Measurements from ENCODE around the gene ATP1A4. TPM values are rescaled to one million over a fixed set of nuclear protein-coding genes. Genes with fewer than 3 reads are reported as not detected.
A peak's percentile ranks its signal among the peaks of the same experiment; 100 is the strongest.

Gene ATP1A4
- total and polyA plus RNA-seq, 4 donors: 0.10 to 2.6 (median 1.3) TPM

GRCh38 chr1:160137216-160137862 is 14.1 kb upstream of the ATP1A4 start:
- 97% methylated on average over 6 of the region's 8 CpGs for WGBS (ENCODE audit: insufficient coverage)
- Histone ChIP-seq H3K36me3 (ENCODE audit: control insufficient read depth, insufficient read depth, low read length) (peaks cover 61% of the 10 kb centered on the region), H3K27ac (ENCODE audit: low read depth, low read length) (no peak overlapping the region), H3K4me1 (ENCODE audit: control insufficient read depth, insufficient read depth, low read length) (no peaks in the 10 kb centered on the region), H3K9me3 (ENCODE audit: control insufficient read depth, insufficient read depth, low read length) (no peaks in the 10 kb centered on the region), H3K4me3 (ENCODE audit: low read depth, low read length) (no peak overlapping the region), H3K27me3 (ENCODE audit: control insufficient read depth, insufficient read depth, low read length) (no peaks in the 10 kb centered on the region)
- peak in 2 of 6 donors; percentile 32 to 69 for DNase-seq (ENCODE audit: low read depth in 4 of 6, low spot score in 6 of 6)

GRCh38 chr1:160139840-160140239 is 11.6 kb upstream of the ATP1A4 start:
- 98% methylated on average over 7 of the region's 8 CpGs for WGBS (ENCODE audit: insufficient coverage)
- Histone ChIP-seq H3K36me3 (ENCODE audit: control insufficient read depth, insufficient read depth, low read length) (peaks cover 45% of the 10 kb centered on the region), H3K27ac (ENCODE audit: low read depth, low read length) (no peak overlapping the region)

GRCh38 chr1:160143695-160144094 is 7.7 kb upstream of the ATP1A4 start:
- Histone ChIP-seq H3K9me3 (ENCODE audit: control insufficient read depth, insufficient read depth, low read length) (no peaks in the 10 kb centered on the region), H3K36me3 (ENCODE audit: control insufficient read depth, insufficient read depth, low read length) (peaks cover 20% of the 10 kb centered on the region), H3K4me1 (ENCODE audit: control insufficient read depth, insufficient read depth, low read length) (no peaks in the 10 kb centered on the region), H3K4me3 (ENCODE audit: low read depth, low read length) (no peak overlapping the region), H3K27me3 (ENCODE audit: control insufficient read depth, insufficient read depth, low read length) (no peaks in the 10 kb centered on the region), H3K27ac (ENCODE audit: low read depth, low read length) (no peak overlapping the region)
- DNase-seq (ENCODE audit: low read depth in 4 of 6, low spot score in 6 of 6): no peak
- WGBS (ENCODE audit: insufficient coverage): no CpG with 5 or more reads among the region's 1 CpG

More at GRCh38 chr1:160139840-160140239, 11.6 kb upstream of the ATP1A4 start:
- no peaks in the 10 kb centered on the region for H3K27me3 ChIP-seq (ENCODE audit: control insufficient read depth, insufficient read depth, low read length)
- H3K4me3 ChIP-seq (ENCODE audit: low read depth, low read length): no peak overlapping the region
- no peaks in the 10 kb centered on the region for H3K4me1 ChIP-seq (ENCODE audit: control insufficient read depth, insufficient read depth, low read length)
- DNase-seq (ENCODE audit: low read depth in 4 of 6, low spot score in 6 of 6): no peak
- H3K9me3 ChIP-seq (ENCODE audit: control insufficient read depth, insufficient read depth, low read length): no peaks in the 10 kb centered on the region

- Histone ChIP-seq H3K4me3 (ENCODE audit: low read depth, low read length) (no peak overlapping the region), H3K4me1 (ENCODE audit: control insufficient read depth, insufficient read depth, low read length) (no peaks in the 10 kb centered on the region), H3K27ac (ENCODE audit: low read depth, low read length) (peak overlapping the region; percentile 22), H3K27me3 (ENCODE audit: control insufficient read depth, insufficient read depth, low read length) (no peaks in the 10 kb centered on the region), H3K36me3 (ENCODE audit: control insufficient read depth, insufficient read depth, low read length) (peaks cover 14% of the 10 kb centered on the region), H3K9me3 (ENCODE audit: control insufficient read depth, insufficient read depth, low read length) (no peaks in the 10 kb centered on the region)
- 35% methylated on average over 4 of the region's 4 CpGs for WGBS (ENCODE audit: insufficient coverage)
- DNase-seq (ENCODE audit: low read depth in 4 of 6, low spot score in 6 of 6): peak in 2 of 6 donors; percentile 24 to 64
Measured at GRCh38 chr1:160144921-160145320, 6.5 kb upstream of the ATP1A4 start.

GRCh38 chr1:160146107-160146506 is 5.3 kb upstream of the ATP1A4 start:
- Histone ChIP-seq H3K27ac (ENCODE audit: low read depth, low read length) (no peak overlapping the region), H3K4me1 (ENCODE audit: control insufficient read depth, insufficient read depth, low read length) (no peaks in the 10 kb centered on the region), H3K27me3 (ENCODE audit: control insufficient read depth, insufficient read depth, low read length) (no peaks in the 10 kb centered on the region), H3K9me3 (ENCODE audit: control insufficient read depth, insufficient read depth, low read length) (no peaks in the 10 kb centered on the region), H3K36me3 (ENCODE audit: control insufficient read depth, insufficient read depth, low read length) (peaks cover 5% of the 10 kb centered on the region), H3K4me3 (ENCODE audit: low read depth, low read length) (no peak overlapping the region)
- 89% methylated on average over 12 of the region's 14 CpGs for WGBS (ENCODE audit: insufficient coverage)
- DNase-seq (ENCODE audit: low read depth in 4 of 6, low spot score in 6 of 6): no peak

GRCh38 chr1:160148121-160148520 is 3.3 kb upstream of the ATP1A4 start:
- Histone ChIP-seq H3K27me3 (ENCODE audit: control insufficient read depth, insufficient read depth, low read length) (no peaks in the 10 kb centered on the region), H3K4me1 (ENCODE audit: control insufficient read depth, insufficient read depth, low read length) (no peaks in the 10 kb centered on the region), H3K4me3 (ENCODE audit: low read depth, low read length) (no peak overlapping the region), H3K36me3 (ENCODE audit: control insufficient read depth, insufficient read depth, low read length) (no peaks in the 10 kb centered on the region), H3K9me3 (ENCODE audit: control insufficient read depth, insufficient read depth, low read length) (no peaks in the 10 kb centered on the region), H3K27ac (ENCODE audit: low read depth, low read length) (no peak overlapping the region)
- no CpG with 5 or more reads among the region's 3 CpGs for WGBS (ENCODE audit: insufficient coverage)
- DNase-seq (ENCODE audit: low read depth in 4 of 6, low spot score in 6 of 6): no peak

- Histone ChIP-seq H3K4me3 (ENCODE audit: low read depth, low read length) (no peak overlapping the region), H3K27me3 (ENCODE audit: control insufficient read depth, insufficient read depth, low read length) (no peaks in the 10 kb centered on the region), H3K4me1 (ENCODE audit: control insufficient read depth, insufficient read depth, low read length) (no peaks in the 10 kb centered on the region), H3K27ac (ENCODE audit: low read depth, low read length) (no peak overlapping the region), H3K9me3 (ENCODE audit: control insufficient read depth, insufficient read depth, low read length) (no peaks in the 10 kb centered on the region), H3K36me3 (ENCODE audit: control insufficient read depth, insufficient read depth, low read length) (no peaks in the 10 kb centered on the region)
- DNase-seq (ENCODE audit: low read depth in 4 of 6, low spot score in 6 of 6): no peak
Measured at GRCh38 chr1:160149233-160149632, 2.2 kb upstream of the ATP1A4 start.

GRCh38 chr1:160149716-160150115 is 1.7 kb upstream of the ATP1A4 start:
- no peak overlapping the region for H3K27ac ChIP-seq (ENCODE audit: low read depth, low read length)
- no peaks in the 10 kb centered on the region for H3K27me3 ChIP-seq (ENCODE audit: control insufficient read depth, insufficient read depth, low read length)
- no peaks in the 10 kb centered on the region for H3K9me3 ChIP-seq (ENCODE audit: control insufficient read depth, insufficient read depth, low read length)
- H3K4me3 ChIP-seq (ENCODE audit: low read depth, low read length): no peak overlapping the region
- no CpG with 5 or more reads among the region's 2 CpGs for WGBS (ENCODE audit: insufficient coverage)
- H3K36me3 ChIP-seq (ENCODE audit: control insufficient read depth, insufficient read depth, low read length): no peaks in the 10 kb centered on the region
- no peaks in the 10 kb centered on the region for H3K4me1 ChIP-seq (ENCODE audit: control insufficient read depth, insufficient read depth, low read length)
- DNase-seq (ENCODE audit: low read depth in 4 of 6, low spot score in 6 of 6): no peak

GRCh38 chr1:160154790-160155189 is 3.4 kb downstream of the ATP1A4 start:
- H3K36me3 ChIP-seq (ENCODE audit: control insufficient read depth, insufficient read depth, low read length): no peaks in the 10 kb centered on the region
- H3K27me3 ChIP-seq (ENCODE audit: control insufficient read depth, insufficient read depth, low read length): no peaks in the 10 kb centered on the region
- no peak for DNase-seq (ENCODE audit: low read depth in 4 of 6, low spot score in 6 of 6)
- no peak overlapping the region for H3K4me3 ChIP-seq (ENCODE audit: low read depth, low read length)
- 85% methylated on average over 3 of the region's 3 CpGs for WGBS (ENCODE audit: insufficient coverage)
- H3K9me3 ChIP-seq (ENCODE audit: control insufficient read depth, insufficient read depth, low read length): no peaks in the 10 kb centered on the region
- no peaks in the 10 kb centered on the region for H3K4me1 ChIP-seq (ENCODE audit: control insufficient read depth, insufficient read depth, low read length)
- no peak overlapping the region for H3K27ac ChIP-seq (ENCODE audit: low read depth, low read length)

- DNase-seq (ENCODE audit: low read depth in 4 of 6, low spot score in 6 of 6): no peak
- no peaks in the 10 kb centered on the region for H3K9me3 ChIP-seq (ENCODE audit: control insufficient read depth, insufficient read depth, low read length)
- no peaks in the 10 kb centered on the region for H3K4me1 ChIP-seq (ENCODE audit: control insufficient read depth, insufficient read depth, low read length)
- no CpG with 5 or more reads among the region's 5 CpGs for WGBS (ENCODE audit: insufficient coverage)
- no peaks in the 10 kb centered on the region for H3K27me3 ChIP-seq (ENCODE audit: control insufficient read depth, insufficient read depth, low read length)
- H3K4me3 ChIP-seq (ENCODE audit: low read depth, low read length): no peak overlapping the region
- no peak overlapping the region for H3K27ac ChIP-seq (ENCODE audit: low read depth, low read length)
- no peaks in the 10 kb centered on the region for H3K36me3 ChIP-seq (ENCODE audit: control insufficient read depth, insufficient read depth, low read length)
Measured at GRCh38 chr1:160156361-160156760, 5.0 kb downstream of the ATP1A4 start.

Data from spinal cord (tissue), 10 donors.